HFFc6 (cell line): ENCODE data around the gene PPP1CA. TPM values are rescaled to one million over a fixed set of nuclear protein-coding genes. Genes with fewer than 3 reads are reported as not detected.

Source experiments
- DNase-seq: peaks from one replicate; pipeline ENCODE4 v3.0.0-alpha.2; 2018
- H3K27ac Mint-ChIP-seq: 2 replicates; pipeline ENCODE4 v1.8.0; 2020; ENCODE audit warnings: mild to moderate bottlenecking, mixed read lengths
- H3K27me3 Mint-ChIP-seq: 2 replicates; pipeline ENCODE4 v1.8.0; 2021; ENCODE audit warnings: mild to moderate bottlenecking, moderate library complexity, mixed read lengths; ENCODE audit not compliant: insufficient read depth
- H3K36me3 Mint-ChIP-seq: 2 replicates; pipeline ENCODE4 v1.8.0; 2021; ENCODE audit warnings: low read depth, mixed read lengths
- H3K4me1 Mint-ChIP-seq: 2 replicates; pipeline ENCODE4 v1.8.0; 2020; ENCODE audit warnings: low read depth, mixed read lengths
- H3K4me3 Mint-ChIP-seq: 2 replicates; pipeline ENCODE4 v1.8.0; 2020; ENCODE audit warnings: mild to moderate bottlenecking, moderate library complexity, mixed read lengths
- H3K9me3 Mint-ChIP-seq: 2 replicates; pipeline ENCODE4 v1.8.0; 2020; ENCODE audit warnings: mild to moderate bottlenecking, mixed read lengths
- total RNA-seq, 6 experiments: library from RNA; stranded (reverse); fragmentation: NEBNext Ultra II Directional; extraction: Animal tissue kit (Norgen Biotek cat#: 25700); gene quantifications; 2 replicates in 1 of 6; 3 replicates in 5 of 6; pipeline ENCODE4 v1.2.3, GENCODE V29; 2021
- TF ChIP-seq, protein P1 (sequence below): fragments of 200-600 bp; sonication (generic); IDR thresholded peaks from 2 replicates; pipeline ENCODE4 v1.5.0; 2021; ENCODE audit warnings: antibody characterized with exemption, mild to moderate bottlenecking

The PPP1CA gene
- total RNA-seq, 6 experiments from 2014 or later, result 162 to 191 (median 180) TPM

DNA sequence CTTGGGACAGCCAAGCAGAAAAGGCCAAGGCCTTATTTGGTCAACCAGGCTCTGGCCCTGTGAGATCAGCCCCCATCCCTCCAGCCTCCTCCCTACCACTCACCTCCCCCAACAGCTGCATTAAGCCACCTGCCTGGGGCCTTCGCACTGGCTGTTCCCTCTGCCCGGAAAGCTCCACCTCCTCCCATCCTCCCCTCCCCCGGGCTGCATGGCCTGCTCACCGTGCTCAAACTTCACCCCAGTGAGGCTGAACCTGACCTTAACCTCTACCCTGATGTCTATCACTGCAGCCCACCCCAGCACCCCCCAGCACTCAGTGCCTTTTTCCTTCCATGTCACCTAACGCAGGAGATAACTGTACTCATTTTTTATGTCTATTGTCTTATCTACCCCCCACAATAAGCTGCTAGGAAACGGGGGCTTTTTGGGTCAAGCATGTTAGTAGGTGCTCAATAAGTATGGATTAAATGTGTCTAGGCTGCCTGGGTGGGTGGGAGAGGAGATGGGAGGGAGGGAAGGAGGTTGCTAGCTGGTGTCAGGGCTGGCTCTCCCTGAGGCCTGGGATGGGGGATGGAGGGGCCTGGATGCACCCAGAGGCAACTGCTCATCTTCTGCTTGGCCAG, 34.9 kb upstream of the PPP1CA start:
- no peaks in the 10 kb centered on the region for H3K9me3 Mint-ChIP-seq
- H3K27me3 Mint-ChIP-seq, result peaks cover 9% of the 10 kb centered on the region
- peak overlapping the region; percentile 30; the same call in 1 of the 2 replicates for H3K27ac Mint-ChIP-seq
- H3K36me3 Mint-ChIP-seq, result peaks cover 8% of the 10 kb centered on the region
- no peaks in the 10 kb centered on the region for H3K4me1 Mint-ChIP-seq
- TF ChIP-seq, protein P1, sequence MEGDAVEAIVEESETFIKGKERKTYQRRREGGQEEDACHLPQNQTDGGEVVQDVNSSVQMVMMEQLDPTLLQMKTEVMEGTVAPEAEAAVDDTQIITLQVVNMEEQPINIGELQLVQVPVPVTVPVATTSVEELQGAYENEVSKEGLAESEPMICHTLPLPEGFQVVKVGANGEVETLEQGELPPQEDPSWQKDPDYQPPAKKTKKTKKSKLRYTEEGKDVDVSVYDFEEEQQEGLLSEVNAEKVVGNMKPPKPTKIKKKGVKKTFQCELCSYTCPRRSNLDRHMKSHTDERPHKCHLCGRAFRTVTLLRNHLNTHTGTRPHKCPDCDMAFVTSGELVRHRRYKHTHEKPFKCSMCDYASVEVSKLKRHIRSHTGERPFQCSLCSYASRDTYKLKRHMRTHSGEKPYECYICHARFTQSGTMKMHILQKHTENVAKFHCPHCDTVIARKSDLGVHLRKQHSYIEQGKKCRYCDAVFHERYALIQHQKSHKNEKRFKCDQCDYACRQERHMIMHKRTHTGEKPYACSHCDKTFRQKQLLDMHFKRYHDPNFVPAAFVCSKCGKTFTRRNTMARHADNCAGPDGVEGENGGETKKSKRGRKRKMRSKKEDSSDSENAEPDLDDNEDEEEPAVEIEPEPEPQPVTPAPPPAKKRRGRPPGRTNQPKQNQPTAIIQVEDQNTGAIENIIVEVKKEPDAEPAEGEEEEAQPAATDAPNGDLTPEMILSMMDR, result no peak
- DNase-seq, result no peak
- no peak overlapping the region for H3K4me3 Mint-ChIP-seq

DNA sequence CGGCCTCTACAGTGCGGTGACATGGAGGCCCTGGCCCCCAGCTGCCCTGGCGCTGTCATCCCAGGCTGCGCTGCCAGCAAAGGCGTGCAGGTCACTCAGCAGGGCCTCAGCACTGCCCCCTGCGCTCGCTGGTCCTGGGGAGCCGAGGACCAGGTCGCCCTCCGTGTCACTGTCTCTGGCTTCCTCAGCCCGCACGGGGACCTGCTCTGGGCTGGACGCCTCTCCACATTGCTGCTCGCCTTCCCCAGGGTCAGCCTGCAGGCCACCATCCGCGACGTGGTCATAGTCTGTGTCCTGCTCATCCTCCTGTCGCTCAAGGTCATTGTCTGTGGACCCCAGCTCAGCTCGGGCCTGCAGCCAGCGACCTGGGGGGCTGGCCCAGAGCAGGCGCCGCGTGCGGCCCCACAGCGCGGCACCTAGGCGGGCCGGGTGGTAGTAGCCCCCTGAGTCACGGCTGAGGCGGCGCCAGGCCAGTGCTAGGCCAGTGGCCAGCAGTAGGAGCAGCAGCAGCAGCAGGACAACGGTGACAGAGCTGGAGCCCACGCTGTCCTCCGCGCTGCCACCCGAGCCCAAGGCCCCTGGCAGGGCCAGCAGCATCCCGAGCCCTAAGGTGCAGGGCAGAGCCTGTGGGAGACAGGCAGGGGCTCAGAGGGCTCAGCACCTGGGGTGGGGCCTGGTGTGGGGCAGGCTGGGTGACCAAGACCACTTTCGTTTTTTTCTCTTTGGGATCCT, 34.2 kb upstream of the PPP1CA start:
- Mint-ChIP-seq H3K9me3 (no peaks in the 10 kb centered on the region), H3K27me3 (peaks cover 9% of the 10 kb centered on the region), H3K4me3 (no peak overlapping the region; the same call in 1 of the 2 replicates), H3K36me3 (peaks cover 8% of the 10 kb centered on the region), H3K4me1 (no peaks in the 10 kb centered on the region), H3K27ac (no peak overlapping the region)
- TF ChIP-seq, protein P1, result no peak
- no peak for DNase-seq

DNA sequence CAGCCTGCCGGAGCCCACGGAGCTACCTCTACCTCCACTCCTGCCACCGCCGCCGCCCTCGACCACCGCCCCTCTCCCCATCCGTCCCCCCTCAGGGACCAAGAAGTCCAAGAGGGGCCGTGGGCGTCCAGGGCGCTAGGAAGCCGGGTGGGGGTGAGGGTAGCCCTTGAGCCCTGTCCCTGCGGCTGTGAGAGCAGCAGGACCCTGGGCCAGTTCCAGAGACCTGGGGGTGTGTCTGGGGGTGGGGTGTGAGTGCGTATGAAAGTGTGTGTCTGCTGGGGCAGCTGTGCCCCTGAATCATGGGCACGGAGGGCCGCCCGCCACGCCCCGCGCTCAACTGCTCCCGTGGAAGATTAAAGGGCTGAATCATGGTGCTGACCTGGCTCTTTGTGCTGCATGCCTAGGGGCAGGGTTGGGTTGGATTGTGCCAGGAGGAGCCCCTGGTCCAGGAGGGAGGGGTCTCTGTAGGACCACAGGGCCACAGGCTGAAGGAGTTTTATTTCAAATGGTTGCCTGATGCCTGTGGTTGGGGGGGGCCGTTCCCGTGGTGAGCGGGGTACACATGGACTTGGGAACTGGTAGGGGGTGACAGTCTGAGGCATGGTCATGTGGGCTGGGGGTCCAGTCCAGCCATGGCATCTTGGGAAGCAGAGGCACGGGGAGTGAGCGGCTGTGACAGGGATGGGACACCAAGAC, 33.5 kb upstream of the PPP1CA start:
- no peak for DNase-seq
- H3K27me3 Mint-ChIP-seq, result peaks cover 7% of the 10 kb centered on the region
- peaks cover 8% of the 10 kb centered on the region for H3K36me3 Mint-ChIP-seq
- no peaks in the 10 kb centered on the region for H3K4me1 Mint-ChIP-seq
- no peak overlapping the region for H3K27ac Mint-ChIP-seq
- no peaks in the 10 kb centered on the region for H3K9me3 Mint-ChIP-seq
- H3K4me3 Mint-ChIP-seq, result no peak overlapping the region
- TF ChIP-seq, protein P1, result no peak

DNA sequence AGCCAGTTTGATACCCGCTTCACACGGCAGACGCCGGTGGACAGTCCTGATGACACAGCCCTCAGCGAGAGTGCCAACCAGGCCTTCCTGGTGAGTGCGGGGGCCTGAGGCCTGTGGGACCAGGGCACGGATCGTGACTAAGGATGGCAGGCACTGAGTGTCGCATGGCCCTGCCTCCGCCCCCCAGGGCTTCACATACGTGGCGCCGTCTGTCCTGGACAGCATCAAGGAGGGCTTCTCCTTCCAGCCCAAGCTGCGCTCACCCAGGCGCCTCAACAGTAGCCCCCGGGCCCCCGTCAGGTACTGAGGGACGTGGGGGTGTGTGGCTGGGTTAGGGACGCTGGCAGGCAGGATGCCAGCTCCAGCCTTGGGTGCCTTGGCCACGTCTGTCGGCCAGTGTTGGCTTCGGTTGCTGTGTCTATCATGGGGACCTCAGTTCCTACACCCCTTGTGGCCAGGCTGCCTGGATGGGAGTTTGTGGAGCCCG, 32.8 kb upstream of the PPP1CA start:
- Mint-ChIP-seq H3K27ac (no peak overlapping the region), H3K4me3 (no peak overlapping the region), H3K27me3 (peaks cover 6% of the 10 kb centered on the region), H3K36me3 (peaks cover 8% of the 10 kb centered on the region), H3K9me3 (no peaks in the 10 kb centered on the region), H3K4me1 (no peaks in the 10 kb centered on the region)
- DNase-seq, result no peak
- TF ChIP-seq, protein P1, result no peak

DNA sequence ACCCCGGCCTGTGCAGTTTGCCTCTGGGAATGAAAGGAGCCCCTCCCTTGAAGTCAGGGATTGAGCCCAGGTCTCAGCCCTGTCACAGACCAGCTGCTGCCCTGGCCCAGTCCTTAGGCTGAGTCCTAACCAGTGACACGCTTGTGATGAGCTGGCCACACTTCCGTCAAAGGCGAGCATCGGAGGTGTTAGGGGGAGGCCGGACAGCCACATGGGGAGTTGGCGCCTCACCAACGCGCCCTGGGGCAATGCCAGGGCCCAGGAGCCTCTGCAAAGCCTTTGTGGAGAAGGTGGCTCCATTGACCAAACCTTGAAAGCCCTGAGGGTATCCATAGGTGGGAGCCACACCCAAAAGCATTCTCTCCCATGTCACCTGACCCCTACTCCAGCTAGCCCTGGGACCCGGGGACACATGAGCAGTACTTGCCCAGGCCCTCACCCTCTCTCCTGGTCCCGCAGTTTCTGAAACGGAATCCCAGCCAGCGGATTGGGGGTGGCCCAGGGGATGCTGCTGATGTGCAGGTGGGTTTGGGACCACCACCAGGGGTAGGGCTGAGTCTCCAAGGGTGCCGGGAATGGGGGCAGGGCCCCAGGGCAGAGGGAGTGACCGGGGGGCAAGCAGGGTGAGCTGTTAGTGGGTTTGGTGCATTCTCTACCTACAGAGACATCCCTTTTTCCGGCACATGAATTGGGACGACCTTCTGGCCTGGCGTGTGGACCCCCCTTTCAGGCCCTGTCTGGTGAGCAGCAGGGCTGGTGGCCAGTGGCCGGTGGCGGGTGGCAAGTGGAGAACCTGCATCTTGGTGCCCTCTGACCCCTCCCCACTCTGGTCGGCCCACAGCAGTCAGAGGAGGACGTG, 32.1 kb upstream of the PPP1CA start:
- peaks cover 2% of the 10 kb centered on the region for H3K27me3 Mint-ChIP-seq
- no peak for DNase-seq
- TF ChIP-seq, protein P1, result no peak
- H3K9me3 Mint-ChIP-seq, result no peaks in the 10 kb centered on the region
- H3K36me3 Mint-ChIP-seq, result peaks cover 8% of the 10 kb centered on the region
- H3K4me1 Mint-ChIP-seq, result no peaks in the 10 kb centered on the region
- no peak overlapping the region for H3K27ac Mint-ChIP-seq
- no peak overlapping the region for H3K4me3 Mint-ChIP-seq
